GM12873 (cell line): ENCODE data around the gene AGBL2.

Experiments
- CTCF ChIP-seq: IDR thresholded peaks from 2 replicates; pipeline ENCODE4 v1.5.1; 2012; ENCODE audit warnings: low read depth, mild to moderate bottlenecking, moderate library complexity, low read length, control low read depth; ENCODE audit not compliant: insufficient read depth; ENCODE audit errors: missing control alignments

Gene AGBL2

GRCh38 chr11:47641600-47642098 lies 73.5 kb downstream of the AGBL2 start:
- no peak for TF ChIP-seq CTCF

GRCh38 chr11:47631473-47631872 lies 83.7 kb downstream of the AGBL2 start:
- no peak for TF ChIP-seq CTCF

- no peak for TF ChIP-seq CTCF
Observed at GRCh38 chr11:47628026-47628425, 87.1 kb downstream of the AGBL2 start.

GRCh38 chr11:47626234-47626633 lies 88.9 kb downstream of the AGBL2 start:
- no peak for TF ChIP-seq CTCF

GRCh38 chr11:47620836-47621378 lies 94.3 kb downstream of the AGBL2 start:
- no peak for TF ChIP-seq CTCF

GRCh38 chr11:47617417-47617809 lies 97.8 kb downstream of the AGBL2 start:
- no peak for TF ChIP-seq CTCF

GRCh38 chr11:47616726-47617416 lies 98.3 kb downstream of the AGBL2 start:
- TF ChIP-seq CTCF, result peak; percentile 77
